Measurements from ENCODE around the gene KCNC4.
A peak's percentile ranks its signal among the peaks of the same experiment; 100 is the strongest.

The KCNC4 gene

DNA sequence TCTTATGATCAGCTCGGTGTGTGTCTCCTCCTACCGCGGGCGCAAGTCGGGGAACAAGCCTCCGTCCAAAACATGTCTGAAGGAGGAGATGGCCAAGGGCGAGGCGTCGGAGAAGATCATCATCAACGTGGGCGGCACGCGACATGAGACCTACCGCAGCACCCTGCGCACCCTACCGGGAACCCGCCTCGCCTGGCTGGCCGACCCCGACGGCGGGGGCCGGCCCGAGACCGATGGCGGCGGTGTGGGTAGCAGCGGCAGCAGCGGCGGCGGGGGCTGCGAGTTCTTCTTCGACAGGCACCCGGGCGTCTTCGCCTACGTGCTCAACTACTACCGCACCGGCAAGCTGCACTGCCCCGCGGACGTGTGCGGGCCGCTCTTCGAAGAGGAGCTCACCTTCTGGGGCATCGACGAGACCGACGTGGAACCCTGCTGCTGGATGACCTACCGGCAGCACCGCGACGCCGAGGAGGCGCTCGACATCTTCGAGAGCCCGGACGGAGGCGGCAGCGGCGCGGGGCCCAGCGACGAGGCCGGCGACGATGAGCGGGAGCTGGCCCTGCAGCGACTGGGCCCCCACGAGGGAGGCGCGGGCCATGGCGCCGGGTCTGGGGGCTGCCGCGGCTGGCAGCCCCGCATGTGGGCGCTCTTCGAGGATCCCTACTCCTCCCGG is 1.5 kb downstream of the KCNC4 start:
- DNase-seq (ENCODE audit: low read depth in 2 of 2), result peak in 1 of 2 donors; percentile 22

DNA sequence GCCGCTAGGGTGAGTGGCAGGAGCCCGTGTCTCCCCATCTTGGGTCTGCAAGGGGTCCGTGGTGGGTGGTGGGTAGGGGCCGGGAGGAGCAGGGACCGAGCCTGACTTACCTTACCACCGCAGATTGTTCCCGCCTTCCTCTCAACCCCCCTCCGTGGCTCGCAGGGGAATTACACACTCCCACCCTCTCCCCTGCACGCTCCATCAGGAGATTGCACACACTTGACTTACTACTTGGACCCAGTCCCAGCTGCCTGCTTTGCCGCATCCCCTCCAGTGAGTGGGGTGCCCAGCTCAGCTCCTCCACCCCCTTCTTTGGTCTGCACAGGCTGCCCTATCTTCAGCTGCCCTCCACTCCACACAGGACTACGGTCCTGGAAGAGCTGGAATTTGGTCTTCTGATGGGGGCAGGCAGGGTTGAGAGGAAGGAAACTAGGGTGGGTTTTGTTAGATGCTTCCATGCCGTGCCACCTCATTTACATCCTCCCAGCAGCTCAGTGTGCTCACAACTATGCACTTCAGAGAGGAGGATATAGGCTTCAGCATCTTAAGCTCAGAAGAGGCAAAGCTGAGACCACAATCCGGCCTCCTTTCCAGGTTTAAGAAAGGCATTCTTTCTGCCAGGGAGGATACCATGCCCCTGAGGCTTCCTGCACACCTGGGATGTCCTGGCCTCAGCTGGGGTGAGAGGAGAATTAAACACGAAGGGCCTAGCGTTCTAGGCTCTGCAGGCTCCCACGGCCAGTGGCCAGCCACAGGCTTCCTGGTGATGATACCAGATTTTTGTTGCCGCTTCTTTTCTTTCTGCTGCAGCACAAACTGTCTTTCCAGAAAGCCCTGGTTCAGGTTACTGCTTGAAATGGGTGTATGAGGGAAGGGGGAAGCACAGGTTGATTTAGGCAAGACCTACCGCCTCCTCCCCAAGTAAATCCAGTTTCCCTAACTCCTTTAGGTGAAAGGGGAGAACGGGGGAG is 2.3 kb downstream of the KCNC4 start:
- DNase-seq (ENCODE audit: low read depth in 2 of 2), result no peak

DNA sequence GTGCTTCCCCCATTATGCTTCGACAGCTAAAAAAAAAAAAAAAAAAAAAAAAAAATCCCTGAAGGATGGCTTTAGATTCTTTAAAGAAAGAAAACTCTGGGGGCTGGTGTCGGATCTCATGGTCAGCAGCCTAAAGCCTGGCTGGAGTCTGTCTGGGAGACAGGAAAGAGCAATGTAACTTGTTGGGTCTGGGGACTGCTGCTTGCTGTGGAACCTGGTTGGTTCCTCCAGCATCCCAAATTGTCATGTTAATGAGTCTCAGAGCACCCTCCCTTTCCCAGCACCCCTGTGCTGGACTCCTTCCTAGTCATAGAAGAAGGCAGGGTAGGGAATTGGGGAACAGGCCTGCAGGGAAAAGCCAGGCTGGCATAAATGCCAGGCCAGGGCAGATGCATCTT is 3.0 kb downstream of the KCNC4 start:
- no peak for DNase-seq (ENCODE audit: low read depth in 2 of 2)

DNA sequence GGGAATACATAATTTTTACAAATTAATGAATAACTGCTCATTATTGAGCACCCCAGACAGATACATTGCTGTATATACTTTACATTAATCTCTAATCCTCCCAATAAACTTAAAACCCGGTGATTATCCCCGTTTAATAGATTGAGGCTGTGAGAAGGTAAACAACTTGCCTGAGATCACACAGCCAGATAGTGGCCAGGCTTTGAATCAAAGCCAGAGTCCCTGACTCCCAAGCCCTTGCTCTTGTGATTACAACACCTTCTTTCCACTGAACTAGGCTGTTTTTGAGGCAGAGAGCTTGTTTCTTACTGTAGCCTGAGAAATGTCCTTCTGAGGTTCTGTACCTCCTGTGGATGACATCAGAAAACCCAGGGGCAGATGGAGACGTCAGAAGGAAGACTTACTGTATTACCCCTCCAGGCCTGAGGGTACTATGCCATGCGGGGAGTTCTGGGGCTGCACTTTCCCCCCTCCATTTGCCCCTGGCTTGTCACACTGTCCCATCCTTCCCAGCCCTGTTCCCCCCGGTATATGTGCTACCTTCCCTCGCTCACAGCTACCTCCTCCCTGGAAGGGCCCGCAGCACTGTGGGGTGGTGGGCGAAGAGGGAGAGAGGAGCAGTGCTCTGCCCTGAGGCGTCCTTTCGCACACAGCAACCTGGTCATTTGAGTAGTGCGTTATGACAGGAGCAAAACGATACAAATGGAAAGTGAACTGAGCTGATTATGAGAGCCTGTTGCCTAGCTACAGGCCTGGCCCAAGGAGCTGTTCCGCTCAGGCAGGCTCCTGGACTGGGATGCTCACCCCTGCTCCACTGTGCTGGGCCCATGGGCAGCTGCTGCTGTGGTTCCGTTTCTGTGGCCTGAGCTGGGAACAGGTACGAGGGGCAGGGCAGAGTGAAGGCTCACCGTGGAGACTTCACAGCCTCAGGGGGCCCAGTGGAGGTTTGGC is 4.6 kb downstream of the KCNC4 start:
- no peak for DNase-seq (ENCODE audit: low read depth in 2 of 2)

DNA sequence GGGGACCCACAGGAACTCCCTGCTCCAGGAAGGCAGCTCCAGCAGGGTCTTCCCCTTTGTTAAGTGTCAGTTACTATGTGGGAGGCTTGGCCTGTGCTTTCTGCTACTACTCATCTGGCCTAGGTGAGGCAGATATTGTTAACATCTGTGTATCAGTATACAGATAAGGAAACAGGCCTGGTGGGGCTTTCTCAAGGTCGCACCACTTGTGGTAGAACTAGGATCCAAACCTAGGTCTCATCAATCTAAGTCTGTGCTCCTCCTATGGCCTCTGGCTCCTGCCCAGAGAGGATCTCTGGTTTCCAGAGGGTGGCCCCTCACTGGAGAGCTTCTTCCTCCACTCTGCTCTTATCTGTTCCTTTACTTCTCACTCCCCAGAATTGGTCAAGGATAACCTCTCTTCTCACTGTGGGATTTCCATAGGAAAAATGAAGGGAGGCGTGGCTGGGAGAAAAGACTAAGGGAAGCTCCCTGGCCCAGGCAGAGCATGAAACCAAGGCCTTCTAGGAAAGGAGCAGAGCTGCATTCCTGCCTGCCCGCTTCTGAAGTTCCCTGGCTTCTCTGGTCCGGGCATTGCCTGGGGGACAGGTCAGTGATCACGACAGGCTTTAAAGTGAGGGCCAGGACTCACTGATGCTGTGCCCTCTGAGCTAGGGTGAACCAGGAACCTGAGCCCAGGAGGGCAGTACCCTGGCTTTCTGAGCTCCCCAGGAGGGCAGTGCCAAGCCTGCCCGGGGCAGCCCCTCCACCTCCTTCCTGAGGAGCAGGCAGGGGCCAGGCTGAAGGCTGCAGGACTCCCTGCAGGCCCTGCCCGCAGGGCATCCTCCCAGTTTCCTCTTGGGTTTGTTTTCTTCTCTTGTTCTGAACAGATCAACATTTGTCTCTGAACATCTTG is 5.8 kb downstream of the KCNC4 start:
- no peak for DNase-seq (ENCODE audit: low read depth in 2 of 2)

DNA sequence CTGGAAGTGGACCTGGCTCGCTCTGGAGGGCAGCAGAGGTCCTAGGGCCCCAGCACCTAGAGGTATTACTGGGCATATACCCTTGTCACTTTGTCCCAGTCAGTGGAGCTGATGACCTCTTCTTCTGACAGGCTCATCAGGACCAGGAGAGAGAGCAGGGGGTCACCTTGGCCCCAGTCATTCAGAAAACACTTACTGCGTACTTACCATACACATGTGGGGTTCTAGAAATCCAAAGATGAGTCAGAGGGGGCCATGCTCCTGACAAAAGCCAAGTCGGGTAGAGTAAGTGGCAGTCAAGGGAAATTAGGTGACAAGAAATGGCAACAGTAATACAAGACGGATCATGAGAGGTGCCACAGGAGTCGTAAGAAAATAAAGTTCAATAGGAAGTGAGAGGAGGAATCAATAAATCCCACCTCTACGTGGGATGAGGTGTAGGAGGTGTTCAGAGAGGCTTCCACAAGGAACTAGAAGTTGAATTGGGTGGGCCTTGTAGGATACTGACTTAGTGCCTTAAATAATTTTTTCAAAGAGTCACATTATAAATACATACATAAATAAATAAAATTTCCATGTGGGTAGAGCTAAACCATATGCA is 6.8 kb downstream of the KCNC4 start:
- DNase-seq (ENCODE audit: low read depth in 2 of 2), result no peak

DNA sequence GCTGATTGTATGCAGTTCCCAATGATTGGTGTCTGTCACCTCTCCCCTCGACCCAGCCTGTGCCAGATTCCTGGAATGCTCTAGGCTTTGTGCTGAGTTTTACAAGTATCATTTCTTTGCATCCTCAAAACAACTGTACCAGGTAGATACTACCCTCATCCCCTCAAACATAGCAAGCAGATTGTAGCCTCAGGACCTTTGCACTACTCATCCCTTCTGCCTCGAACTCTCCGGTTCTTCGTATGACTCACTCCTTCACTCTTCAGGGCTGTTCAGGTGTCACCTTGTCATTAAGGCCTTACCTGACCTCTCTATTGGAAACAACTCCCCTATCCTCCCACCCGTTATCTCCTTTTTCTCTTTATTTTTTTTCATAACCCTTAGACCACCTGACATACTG is 8.0 kb downstream of the KCNC4 start:
- DNase-seq (ENCODE audit: low read depth in 2 of 2), result no peak

DNA sequence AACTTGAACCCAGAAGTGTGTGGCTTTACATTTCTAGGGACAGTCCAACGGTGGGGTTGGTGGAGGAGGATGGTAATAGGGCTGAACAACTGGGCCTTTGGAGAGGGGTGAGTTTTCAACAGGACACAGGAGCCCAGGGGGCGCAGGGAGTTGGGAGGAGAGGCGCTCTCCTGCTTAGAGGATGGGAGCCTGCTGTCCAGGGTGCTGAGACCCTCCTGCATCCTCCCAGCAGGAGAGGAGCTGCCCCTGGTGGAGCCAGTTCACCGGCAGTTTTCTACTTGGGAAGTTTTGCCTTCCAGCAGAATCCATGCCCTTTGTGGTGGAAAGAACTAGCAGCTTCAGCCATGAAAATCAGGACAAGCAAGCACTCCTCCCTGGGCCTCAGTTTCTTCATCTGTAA is 8.6 kb downstream of the KCNC4 start:
- DNase-seq (ENCODE audit: low read depth in 2 of 2), result no peak

DNA sequence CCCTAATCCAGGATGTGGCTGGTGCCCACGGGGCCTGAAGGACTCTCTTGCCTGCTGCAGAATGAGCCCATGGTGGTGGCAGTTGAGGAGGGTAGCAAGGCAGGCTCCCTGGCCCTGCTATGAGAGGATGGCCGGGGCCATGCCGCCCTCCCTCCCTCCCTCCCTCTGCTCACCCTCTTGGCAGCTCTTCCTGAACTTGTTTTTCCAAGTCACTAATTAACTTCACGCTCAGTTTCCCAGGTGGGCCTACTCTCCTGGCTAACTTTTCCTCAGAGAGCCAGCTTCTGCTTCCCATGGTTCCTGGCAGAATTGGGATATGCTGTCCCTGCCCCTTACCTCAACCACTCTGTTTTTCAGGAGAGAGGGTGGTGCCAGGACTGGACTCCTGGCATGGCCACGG is 10.2 kb downstream of the KCNC4 start:
- no peak for DNase-seq (ENCODE audit: low read depth in 2 of 2)

DNA sequence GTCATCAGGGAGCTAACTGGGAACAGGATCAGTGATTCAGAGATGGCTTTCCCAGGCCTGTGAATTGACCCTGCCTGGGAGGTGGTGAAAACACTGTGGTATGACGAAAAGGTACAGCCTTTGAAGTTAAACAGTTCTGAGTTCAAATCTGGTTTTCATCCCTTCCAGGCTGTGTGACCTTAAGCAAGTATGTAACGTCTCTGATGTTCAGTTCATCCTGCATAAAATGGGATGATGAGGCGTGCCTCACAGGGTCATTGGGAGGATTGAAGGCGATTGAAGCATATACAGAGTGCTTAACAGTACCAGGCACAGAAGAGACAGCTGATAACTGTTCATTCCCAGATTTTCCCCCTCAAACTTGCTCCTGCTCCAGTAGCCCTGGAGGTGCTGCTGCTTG is 11.0 kb downstream of the KCNC4 start:
- no peak for DNase-seq (ENCODE audit: low read depth in 2 of 2)

DNA sequence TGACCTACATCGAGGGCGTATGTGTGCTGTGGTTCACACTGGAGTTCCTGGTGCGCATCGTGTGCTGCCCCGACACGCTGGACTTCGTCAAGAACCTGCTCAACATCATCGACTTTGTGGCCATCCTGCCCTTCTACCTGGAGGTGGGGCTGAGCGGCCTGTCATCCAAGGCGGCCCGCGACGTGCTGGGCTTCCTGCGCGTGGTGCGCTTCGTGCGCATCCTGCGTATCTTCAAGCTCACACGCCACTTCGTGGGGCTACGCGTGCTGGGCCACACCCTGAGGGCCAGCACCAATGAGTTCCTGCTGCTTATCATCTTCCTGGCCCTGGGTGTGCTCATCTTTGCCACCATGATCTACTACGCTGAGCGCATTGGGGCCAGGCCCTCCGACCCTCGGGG is 13.0 kb downstream of the KCNC4 start:
- no peak for DNase-seq (ENCODE audit: low read depth in 2 of 2)

DNA sequence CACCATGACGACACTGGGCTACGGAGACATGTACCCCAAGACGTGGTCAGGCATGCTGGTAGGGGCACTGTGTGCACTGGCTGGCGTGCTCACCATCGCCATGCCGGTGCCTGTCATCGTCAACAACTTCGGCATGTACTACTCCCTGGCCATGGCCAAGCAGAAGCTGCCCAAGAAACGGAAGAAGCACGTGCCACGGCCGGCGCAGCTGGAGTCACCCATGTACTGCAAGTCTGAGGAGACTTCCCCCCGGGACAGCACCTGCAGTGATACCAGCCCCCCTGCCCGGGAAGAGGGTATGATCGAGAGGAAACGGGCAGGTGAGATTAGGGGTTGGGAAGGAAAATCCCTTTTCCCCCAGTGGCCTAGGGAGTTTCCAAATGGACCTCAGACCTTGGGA is 13.5 kb downstream of the KCNC4 start:
- DNase-seq (ENCODE audit: low read depth in 2 of 2), result no peak

DNA sequence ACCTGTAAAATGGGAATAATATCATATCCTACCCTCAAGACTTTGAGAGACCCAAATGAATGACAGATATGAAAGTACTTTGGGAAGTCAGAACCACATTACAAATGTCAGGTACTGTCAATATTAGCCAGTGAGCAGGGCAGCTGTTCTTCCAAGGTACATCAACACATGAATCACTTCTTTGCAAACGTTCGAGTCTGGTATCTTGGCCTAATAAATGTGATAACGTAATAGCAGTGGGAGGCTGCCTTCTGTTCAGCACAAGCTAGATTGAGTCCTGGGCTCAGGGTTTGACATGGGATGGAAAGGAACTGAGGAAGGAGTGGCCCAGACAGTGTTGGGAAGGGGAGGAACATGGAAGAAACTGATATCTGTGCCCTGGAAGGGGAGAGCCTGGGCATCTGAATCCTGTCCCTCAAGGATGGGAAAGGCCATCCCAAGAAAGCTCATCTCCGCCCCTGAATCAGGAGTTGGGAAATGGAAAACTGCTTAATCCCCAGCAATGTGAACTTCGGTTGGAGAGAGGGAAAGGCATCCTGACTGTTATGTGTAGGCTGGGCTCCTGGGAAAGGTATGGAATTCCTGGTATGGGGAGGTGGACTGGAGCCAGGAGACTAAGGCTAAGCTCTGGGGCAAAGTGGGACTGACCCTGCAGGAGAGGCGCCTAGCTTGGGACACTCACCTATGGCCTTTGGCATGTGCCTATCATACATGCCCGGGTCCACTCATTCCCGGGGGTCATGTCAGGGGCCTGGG is 14.3 kb downstream of the KCNC4 start:
- no peak for DNase-seq (ENCODE audit: low read depth in 2 of 2)

DNA sequence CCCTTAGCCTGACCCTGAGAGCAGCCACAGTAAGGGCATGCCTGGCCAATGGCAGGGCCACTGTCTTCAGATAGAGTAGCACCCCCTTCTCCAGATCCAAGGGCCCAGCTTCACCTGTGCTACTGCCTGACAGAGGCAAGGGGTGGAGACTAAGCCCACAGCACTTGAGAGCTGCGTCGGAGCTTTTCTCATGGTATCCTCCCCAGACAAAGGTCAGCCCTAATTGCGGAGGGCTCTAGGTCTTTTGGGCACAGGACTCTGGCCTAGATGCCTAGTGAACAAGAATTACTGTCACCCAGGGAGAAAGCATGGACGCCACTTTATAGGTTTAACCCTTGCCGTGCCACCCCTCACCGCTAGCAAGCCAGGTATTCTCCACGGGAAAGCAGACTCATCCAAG is 15.1 kb downstream of the KCNC4 start:
- no peak for DNase-seq (ENCODE audit: low read depth in 2 of 2)

DNA sequence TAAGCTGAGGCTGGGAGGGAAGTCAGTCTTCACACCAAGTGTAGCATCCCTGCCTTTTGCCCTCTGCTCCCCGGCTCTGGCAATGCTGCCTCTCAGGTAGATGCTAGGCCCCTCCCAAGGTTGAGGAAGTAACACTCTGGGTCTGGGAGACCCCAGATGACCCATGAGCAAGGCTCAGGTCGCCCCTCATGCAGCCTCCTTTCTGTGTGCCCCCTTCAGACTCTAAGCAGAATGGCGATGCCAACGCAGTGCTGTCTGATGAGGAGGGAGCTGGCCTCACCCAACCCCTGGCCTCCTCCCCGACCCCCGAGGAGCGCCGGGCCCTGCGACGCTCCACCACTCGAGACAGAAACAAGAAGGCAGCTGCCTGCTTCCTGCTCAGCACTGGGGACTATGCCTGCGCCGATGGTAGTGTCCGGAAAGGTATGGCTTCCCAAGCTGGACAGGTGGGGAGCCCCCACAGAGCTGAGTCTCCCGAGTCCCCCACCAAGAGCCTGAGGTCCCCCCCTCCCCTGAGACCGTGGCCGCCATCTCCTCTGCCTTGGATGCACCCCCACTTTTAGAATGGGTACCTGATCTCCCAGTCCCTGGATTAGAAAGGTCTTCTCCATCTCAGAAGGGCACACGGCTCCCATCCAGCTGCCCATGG is 15.8 kb downstream of the KCNC4 start:
- no peak for DNase-seq (ENCODE audit: low read depth in 2 of 2)

DNA sequence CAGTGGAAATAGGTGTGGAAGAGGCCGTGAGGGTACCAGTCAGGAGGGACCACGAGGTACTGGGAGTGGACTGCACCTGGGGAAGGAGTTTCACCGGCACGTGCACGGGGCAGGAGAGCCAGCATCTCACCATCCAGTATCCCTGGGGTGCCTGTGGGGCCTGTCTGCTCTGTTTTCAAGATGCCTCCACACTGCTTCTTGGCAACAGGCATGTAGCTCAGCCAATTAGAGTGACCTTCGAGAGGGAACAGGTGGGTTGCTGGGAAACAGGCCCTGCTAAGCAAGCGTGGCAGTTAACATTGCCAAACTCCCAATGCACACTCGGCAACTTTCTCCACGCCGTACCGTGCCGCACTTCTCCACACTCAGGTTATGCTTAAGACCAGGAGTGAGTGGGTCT is 17.7 kb downstream of the KCNC4 start:
- DNase-seq (ENCODE audit: low read depth in 2 of 2), result no peak

DNA sequence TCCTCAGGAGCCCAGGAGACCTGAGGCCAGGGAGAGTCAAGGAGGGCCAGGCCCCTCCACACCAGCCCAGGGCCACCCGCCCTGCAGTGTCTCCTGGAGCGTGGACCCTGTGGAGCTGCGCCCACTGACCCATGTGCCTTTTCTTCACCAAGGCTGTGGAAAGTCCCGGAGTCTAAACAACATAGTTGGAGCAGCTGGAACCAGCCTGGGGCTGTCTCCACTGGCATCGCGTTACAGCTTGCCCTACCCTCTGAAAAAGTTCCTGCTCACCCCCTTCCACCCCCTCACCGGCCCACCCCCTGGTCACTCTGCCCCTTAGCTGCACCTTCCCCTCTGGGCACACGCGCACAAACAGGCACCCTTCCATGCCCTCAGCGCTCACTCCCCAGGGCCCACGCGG is 18.3 kb downstream of the KCNC4 start:
- DNase-seq (ENCODE audit: low read depth in 2 of 2), result no peak

DNA sequence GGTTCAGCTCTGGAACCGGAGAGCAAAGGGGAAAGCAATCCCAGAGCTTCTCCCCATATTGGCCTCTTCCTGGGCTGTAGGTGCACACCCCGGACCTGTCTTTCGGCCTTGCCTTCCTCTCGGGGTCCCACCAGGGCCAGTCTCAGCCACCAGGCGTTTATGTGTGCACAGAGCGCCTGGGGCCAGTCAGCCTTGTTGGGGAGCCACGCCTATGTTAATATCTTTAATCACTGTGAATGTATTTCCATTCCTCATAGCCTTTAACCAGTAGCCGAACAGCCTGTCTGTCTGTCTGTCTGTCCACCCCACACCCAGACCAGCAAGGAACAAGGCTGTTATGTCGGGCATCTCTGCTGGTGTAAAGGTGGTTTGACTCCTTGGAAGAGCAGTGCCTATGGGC is 18.8 kb downstream of the KCNC4 start:
- DNase-seq (ENCODE audit: low read depth in 2 of 2), result no peak

DNA sequence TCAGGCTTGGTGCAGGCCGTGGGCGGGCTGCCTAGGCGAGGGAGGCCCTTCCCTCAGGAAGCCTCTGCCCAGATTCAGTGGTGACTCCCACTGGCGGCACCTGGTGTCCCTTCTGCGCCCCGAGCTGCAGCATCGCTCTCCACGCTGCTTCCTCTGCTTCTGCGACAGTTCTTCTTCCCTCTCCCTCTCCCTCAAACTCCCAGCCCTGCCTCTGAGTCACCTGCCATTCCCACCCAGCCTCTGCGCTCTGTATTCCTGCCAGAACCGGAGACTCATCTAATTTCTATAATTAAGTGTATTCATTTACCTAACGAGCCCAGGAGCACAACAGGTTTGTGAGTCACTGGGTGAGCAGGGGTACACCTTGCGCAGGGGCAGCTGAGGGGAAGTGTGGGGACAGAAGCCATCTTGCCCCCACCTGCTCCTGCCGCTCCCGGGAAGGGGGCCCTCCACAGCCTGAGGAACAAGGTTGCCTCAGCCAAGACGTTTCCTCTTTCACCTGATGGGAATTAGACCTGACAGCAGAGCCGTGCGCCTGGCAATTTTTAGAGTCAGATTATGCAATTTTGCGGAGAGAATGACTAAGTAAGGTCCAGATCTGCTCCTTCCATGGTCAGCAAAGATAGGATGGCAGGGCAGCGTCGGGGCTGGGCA is 19.4 kb downstream of the KCNC4 start:
- no peak for DNase-seq (ENCODE audit: low read depth in 2 of 2)

All from stimulated activated CD4-positive, alpha-beta T cell treated with anti-CD3 and anti-CD28 coated beads, Interleukin-1b, Interleukin-23, amount 100 ng/mL, for 1 hour (primary cell).